Endothelial cell of umbilical vein (primary cell): Measurements from ENCODE around the gene DDX27. TPM values are rescaled to one million over a fixed set of nuclear protein-coding genes. Genes with fewer than 3 reads are reported as not detected.

Experiments
- BruUV-seq: library from RNA; stranded (reverse); fragments of 400-500 nt; replicated peaks from 2 replicates; lab custom pipeline; 2021; lab: Mats Ljungman, UMichigan
- CTCF ChIA-PET: fragments of 300-600, 350-600 bp; sonication (Branson Sonifier 250); formaldehyde crosslinking; loops from one replicate; lab custom pipeline; 2021; ENCODE audit warnings: antibody characterized with exemption, inconsistent platforms; lab: Charles Lee
- POLR2A ChIA-PET: fragments of 300-600, 350-600 bp; sonication (Branson Sonifier 250); formaldehyde crosslinking; loops from one replicate; lab custom pipeline; 2021; ENCODE audit warnings: antibody characterized with exemption, inconsistent platforms; lab: Charles Lee
- DNase-seq: peaks from one replicate; pipeline ENCODE4 v3.0.0-alpha.2; 2011; ENCODE audit warnings: low read depth, low spot score
- FAIRE-seq: peaks from 2 replicates; lab custom pipeline; 2011; peaks lifted over from hg19 to GRCh38; lab: Jason Lieb, UNC
- H2AFZ ChIP-seq: 2 replicates; pipeline ENCODE4 v1.6.0; 2012; ENCODE audit warnings: low read depth, low read length, control low read depth, inconsistent platforms
- H3K27ac ChIP-seq: 2 replicates; pipeline ENCODE4 v1.5.1; 2011; ENCODE audit warnings: low read depth, mild to moderate bottlenecking, control low read depth, low read length, moderate library complexity; ENCODE audit not compliant: insufficient read depth
- H3K27me3 ChIP-seq, 2 experiments: 2 replicates each; pipeline versions ENCODE4 v1.6.0 to v1.6.1; 2011; ENCODE audit warnings: low read length in 2 of 2, mixed read lengths in 1 of 2; ENCODE audit not compliant: control insufficient read depth in 2 of 2, insufficient read depth in 2 of 2
- H3K36me3 ChIP-seq, 2 experiments: 2 replicates in 1 of 2; 3 replicates in 1 of 2; pipeline ENCODE4 v1.5.1; 2011; ENCODE audit warnings: low read length in 2 of 2, mild to moderate bottlenecking in 1 of 2, moderate library complexity in 1 of 2; ENCODE audit not compliant: control insufficient read depth in 2 of 2, insufficient read depth in 2 of 2; ENCODE audit errors: extremely low read depth in 1 of 2
- H3K4me1 ChIP-seq: 3 replicates; pipeline ENCODE4 v1.5.1; 2011; ENCODE audit warnings: mild to moderate bottlenecking, low read length; ENCODE audit not compliant: control insufficient read depth, insufficient read depth; ENCODE audit errors: extremely low read depth
- H3K4me2 ChIP-seq: 2 replicates; pipeline ENCODE4 v1.6.1; 2011; ENCODE audit warnings: low read length, control low read depth, mixed read lengths; ENCODE audit not compliant: insufficient read depth
- H3K4me3 ChIP-seq, 3 experiments: fragments of 200-600 bp in 1 of 3; sonication (generic), shearing (Covaris generic) in 1 of 3; replicated peaks in 1 of 3; 2 replicates each; pipeline ENCODE4 v1.5.1; 2011 to 2016; ENCODE audit warnings: control low read depth in 3 of 3, low read length in 3 of 3, mild to moderate bottlenecking in 2 of 3, inconsistent platforms in 1 of 3, low read depth in 1 of 3, moderate library complexity in 1 of 3; ENCODE audit not compliant: insufficient read depth in 1 of 3
- H3K79me2 ChIP-seq: 2 replicates; pipeline ENCODE4 v1.6.0; 2012; ENCODE audit warnings: low read length, inconsistent platforms; ENCODE audit not compliant: control insufficient read depth, insufficient read depth
- H3K9ac ChIP-seq: replicated peaks from 2 replicates; pipeline ENCODE3; 2011; ENCODE audit warnings: low read length, control low read depth; ENCODE audit not compliant: insufficient read depth; ENCODE audit errors: extremely low read depth
- H3K9me1 ChIP-seq: replicated peaks from 3 replicates; pipeline ENCODE4 v1.6.0; 2011; ENCODE audit warnings: mild to moderate bottlenecking, low read length; ENCODE audit not compliant: control insufficient read depth, insufficient read depth; ENCODE audit errors: extremely low read depth
- H3K9me3 ChIP-seq: replicated peaks from 2 replicates; pipeline ENCODE4 v1.5.1; 2012; ENCODE audit warnings: low read length, inconsistent platforms; ENCODE audit not compliant: control insufficient read depth, insufficient read depth
- H4K20me1 ChIP-seq: replicated peaks from 2 replicates; pipeline ENCODE3; 2011; ENCODE audit warnings: mild to moderate bottlenecking, low read length; ENCODE audit not compliant: control insufficient read depth, insufficient read depth; ENCODE audit errors: extremely low read depth
- JUN ChIP-seq: IDR thresholded peaks from 2 replicates; pipeline ENCODE4 v1.6.1; 2011; ENCODE audit warnings: borderline replicate concordance, low read depth; ENCODE audit not compliant: insufficient read length, insufficient read depth
- POLR2A ChIP-seq: IDR thresholded peaks from 2 replicates; pipeline ENCODE4 v1.6.1; 2012; ENCODE audit warnings: low read depth, mild to moderate bottlenecking, control low read depth, low read length
- POLR2AphosphoS5 ChIP-seq: IDR thresholded peaks from 2 replicates; pipeline ENCODE4 v1.6.1; 2012; ENCODE audit warnings: low read depth, mild to moderate bottlenecking, control low read depth, low read length, moderate library complexity; ENCODE audit not compliant: insufficient read depth
- dilution Hi-C: fragments of 300-500 bp; cut with MboI; formaldehyde crosslinking; loops from one replicate; pipeline ENCODE4 v1.15.0; 2019; ENCODE audit warnings: low sequenced_read_pairs; ENCODE audit not compliant: extremely low pct_ligation_motif_present
- intact Hi-C: fragments of 100-400 bp; cut with micrococcal nuclease; formaldehyde crosslinking; loops from one replicate; pipeline ENCODE4 v1.10.0; 2022
- polyA plus RNA-seq, 4 experiments: library from polyadenylated mRNA; depleted of rRNA in 3 of 4; stranded (reverse) in 3 of 4; unstranded in 1 of 4; fragments of >200 nt; gene quantifications; 2 replicates each; pipeline versions ENCODE4 v1.2.1 to v1.2.3, GENCODE V29; 2011 to 2012; ENCODE audit warnings: missing spikeins in 1 of 4
- total RNA-seq: library from RNA; stranded (reverse); gene quantifications from 2 replicates; pipeline ENCODE4 v1.2.3, GENCODE V29; 2021

Gene DDX27
- total and polyA plus RNA-seq, 2 donors (not counting 3 experiments of a cell fraction or from before 2014, with no cell fraction given): 24.0 to 25.7 TPM

GRCh38 chr20:49281059-49281912 lies 62.1 kb downstream of the DDX27 start:
- Histone ChIP-seq H3K4me1 (peaks cover 57% of the 10 kb centered on the region), H3K9ac (peak overlapping the region; percentile 94), H3K4me3 (peak overlapping the region; percentile 83 to 95 (median 89)), H3K4me2 (peak overlapping the region; percentile 99), H3K9me3 (no peaks in the 10 kb centered on the region), H3K36me3 (peaks cover 54 to 61% of the 10 kb centered on the region in 2 experiments), H3K79me2 (peaks cover 93% of the 10 kb centered on the region), H3K9me1 (no peaks in the 10 kb centered on the region), H4K20me1 (peaks cover 36% of the 10 kb centered on the region), H2AFZ (no peak overlapping the region), H3K27me3 (no peaks in the 10 kb centered on the region), H3K27ac (peak overlapping the region; percentile 50)
- dilution Hi-C loops: no loop called here
- peak; percentile 3 for TF ChIP-seq POLR2AphosphoS5
- TF ChIP-seq POLR2A: peak; percentile 52
- no peak for TF ChIP-seq JUN
- ChIA-PET POLR2A (interaction anchor here (1.2 to 2.8 kb wide), 2 partner anchors 11 to 39 kb away, joined by 3 to 7 read pairs; no protein-coding TSS in a partner anchor), CTCF (interaction anchor here (4.0 kb wide), 1 partner anchor 35 kb away, joined by 15 read pairs; no protein-coding TSS in a partner anchor)
- peak; percentile 75 for DNase-seq
- intact Hi-C loops: no loop called here
- BruUV-seq: no TSS peak
- peak; percentile 87 for FAIRE-seq

- Histone ChIP-seq H3K4me2 (peak overlapping the region; percentile 99), H3K4me1 (peaks cover 57% of the 10 kb centered on the region), H2AFZ (no peak overlapping the region), H3K9me3 (no peaks in the 10 kb centered on the region), H3K9ac (peak overlapping the region; percentile 94), H3K27ac (peak overlapping the region; percentile 50), H3K79me2 (peaks cover 93% of the 10 kb centered on the region), H3K9me1 (no peaks in the 10 kb centered on the region), H3K4me3 (peak overlapping the region; percentile 9 to 95 (median 83)), H3K27me3 (no peaks in the 10 kb centered on the region), H4K20me1 (peaks cover 39% of the 10 kb centered on the region), H3K36me3 (peaks cover 61 to 68% of the 10 kb centered on the region in 2 experiments)
- ChIA-PET POLR2A (no interaction called here), CTCF (interaction anchor here (0.6 to 4.0 kb wide), 4 partner anchors 10 to 50 kb away, joined by 3 to 15 read pairs (median 6); no protein-coding TSS in a partner anchor)
- BruUV-seq: no TSS peak
- intact Hi-C loops: no loop called here
- dilution Hi-C loops: no loop called here
- no peak for DNase-seq
- no peak for FAIRE-seq
- TF ChIP-seq POLR2AphosphoS5 (no peak), POLR2A (peak; percentile 9)
Observed at GRCh38 chr20:49281913-49282467, 62.8 kb downstream of the DDX27 start.
